Loucy (cell line): ENCODE data around the gene IFNAR2.
A peak's percentile ranks its signal among the peaks of the same experiment; 100 is the strongest.

Experiments
- H2AFZ ChIP-seq: fragments of 200-600 bp; sonication (generic); 2 replicates; pipeline ENCODE4 v1.6.0; 2016; ENCODE audit warnings: antibody characterized with exemption, mild to moderate bottlenecking, low read length, moderate library complexity
- H3F3A ChIP-seq: fragments of 200-600 bp; 2 replicates; pipeline ENCODE4 v1.6.0; 2016; ENCODE audit warnings: antibody characterized with exemption, low read depth, mild to moderate bottlenecking
- H3K27me3 ChIP-seq: fragments of 200-600 bp; sonication (generic); 2 replicates; pipeline ENCODE4 v1.6.1; 2014; ENCODE audit warnings: low read length, mild to moderate bottlenecking; ENCODE audit not compliant: insufficient read depth, poor library complexity, severe bottlenecking
- H3K36me3 ChIP-seq: fragments of 200-600 bp; sonication (generic); 2 replicates; pipeline ENCODE4 v1.6.1; 2016; ENCODE audit warnings: low read length; ENCODE audit not compliant: insufficient read depth
- H3K4me1 ChIP-seq: fragments of 200-600 bp; sonication (generic); 2 replicates; pipeline ENCODE4 v1.5.1; 2014; ENCODE audit warnings: low read length, mild to moderate bottlenecking; ENCODE audit not compliant: insufficient read depth, poor library complexity, severe bottlenecking
- H3K4me2 ChIP-seq: fragments of 200-600 bp; sonication (generic); 2 replicates; pipeline ENCODE4 v1.6.0; 2014; ENCODE audit warnings: antibody characterized with exemption, low read length, low read depth, mild to moderate bottlenecking; ENCODE audit not compliant: poor library complexity, severe bottlenecking
- H3K4me3 ChIP-seq: fragments of 200-600 bp; sonication (generic); 2 replicates; pipeline ENCODE4 v1.5.1; 2014; ENCODE audit warnings: low read length, mild to moderate bottlenecking, mixed read lengths; ENCODE audit not compliant: poor library complexity, severe bottlenecking
- H3K79me2 ChIP-seq: fragments of 200-600 bp; sonication (generic); 2 replicates; pipeline ENCODE4 v1.6.1; 2014; ENCODE audit warnings: low read length; ENCODE audit not compliant: insufficient read depth
- H3K9ac ChIP-seq: fragments of 200-600 bp; sonication (generic); 2 replicates; pipeline ENCODE4 v1.6.0; 2014; ENCODE audit warnings: mild to moderate bottlenecking, low read depth, low read length, moderate library complexity; ENCODE audit not compliant: poor library complexity, severe bottlenecking
- H3K9me2 ChIP-seq: fragments of 200-600 bp; sonication (generic); replicated peaks from 2 replicates; pipeline ENCODE4 v1.6.1; 2016; ENCODE audit warnings: low read depth, low read length, mixed read lengths
- H3K9me3 ChIP-seq: fragments of 200-600 bp; sonication (generic); 2 replicates; pipeline ENCODE4 v1.6.1; 2014; ENCODE audit warnings: mild to moderate bottlenecking, antibody characterized with exemption, low read length, low read depth; ENCODE audit not compliant: insufficient read depth
- H4K20me1 ChIP-seq: fragments of 200-600 bp; sonication (generic); 2 replicates; pipeline ENCODE4 v1.6.0; 2014; ENCODE audit warnings: antibody characterized with exemption, low read length, mild to moderate bottlenecking; ENCODE audit not compliant: insufficient read depth, poor library complexity, severe bottlenecking
- CTCF ChIP-seq: fragments of 200-600 bp; sonication (generic); conservative IDR thresholded peaks from 2 replicates; pipeline ENCODE4 v1.5.1; 2014; ENCODE audit warnings: mild to moderate bottlenecking, antibody characterized with exemption, low read length
- EZH2phosphoT487 ChIP-seq: fragments of 200-600 bp; IDR thresholded peaks from 2 replicates; pipeline ENCODE4 v1.6.1; 2018; ENCODE audit warnings: antibody characterized with exemption, mild to moderate bottlenecking, moderate library complexity, borderline replicate concordance

Gene IFNAR2

DNA sequence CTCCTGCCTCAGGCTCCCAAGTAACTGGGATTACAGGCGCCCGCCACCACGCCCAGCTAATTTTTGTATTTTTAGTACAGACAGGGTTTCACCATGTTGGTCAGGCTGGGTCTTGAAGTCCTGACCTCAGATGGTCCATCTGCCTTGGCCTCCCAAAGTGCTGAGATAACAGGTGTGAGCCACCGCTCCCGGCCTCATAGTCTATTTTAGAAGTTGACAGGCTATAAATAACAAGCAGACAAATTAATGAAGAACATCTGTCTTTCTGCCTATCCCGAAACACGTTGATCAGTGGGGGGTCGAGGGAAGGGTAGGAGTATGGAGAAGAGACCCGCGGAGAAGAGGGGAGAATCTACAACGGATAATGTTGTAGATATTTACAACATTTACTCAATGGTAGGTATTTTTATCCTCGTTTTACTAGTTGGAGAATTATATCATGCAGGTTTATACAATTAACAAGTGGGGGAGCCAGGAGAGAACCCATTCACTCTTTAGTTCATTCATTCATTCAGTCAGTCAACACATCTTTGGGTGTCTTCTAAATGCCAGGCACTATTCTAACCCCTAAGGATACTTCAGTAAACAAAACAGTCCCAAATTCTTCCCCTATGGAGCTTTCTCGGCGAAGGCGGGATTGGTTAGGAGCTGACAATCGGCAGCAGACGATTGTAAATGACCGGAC is 497 bp upstream of the IFNAR2 start:
- H3K9me2 ChIP-seq: no peaks in the 10 kb centered on the region
- peak overlapping the region; percentile 97 for H3K9ac ChIP-seq
- TF ChIP-seq EZH2phosphoT487 (no peak), CTCF (no peak)

DNA sequence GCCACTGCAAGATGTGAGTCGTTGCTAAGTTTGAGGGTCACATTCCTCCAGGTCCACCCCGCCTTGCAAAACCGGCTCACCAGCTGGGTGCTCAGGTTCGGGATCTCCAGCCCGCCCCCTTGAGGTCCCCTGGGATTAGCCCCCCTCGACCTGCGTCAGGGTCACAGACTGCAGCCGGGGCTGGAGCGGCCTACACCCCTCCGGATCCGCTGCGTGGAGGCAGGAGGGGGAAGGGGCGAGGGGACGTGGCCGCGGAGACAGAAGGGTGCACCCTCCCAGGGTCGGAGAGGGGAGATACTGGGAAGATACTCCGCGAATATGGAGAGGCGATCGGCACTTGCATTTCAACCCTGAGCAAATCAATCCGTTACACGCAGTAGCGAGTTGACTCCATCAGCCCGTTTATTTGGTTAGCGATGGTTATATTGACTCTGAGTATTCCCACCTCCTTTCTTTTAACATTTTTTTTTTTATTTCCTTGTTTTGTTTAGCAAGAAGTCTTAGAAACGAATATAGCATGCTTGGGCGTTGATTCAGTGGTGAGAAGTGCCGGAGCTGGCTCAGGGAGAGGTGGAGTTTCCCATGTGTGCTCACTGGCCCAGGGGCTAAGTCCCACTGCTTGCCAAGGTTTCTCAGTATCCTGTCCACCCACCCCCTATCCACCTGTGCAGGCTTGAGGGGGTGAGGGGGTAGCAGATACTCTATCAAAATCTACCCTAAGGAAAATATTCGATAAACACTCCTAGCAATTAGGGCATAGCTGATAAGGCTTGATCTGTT is 997 bp downstream of the IFNAR2 start:
- H3K9ac ChIP-seq: peak overlapping the region; percentile 97
- H3F3A ChIP-seq: no peaks in the 10 kb centered on the region
- peaks cover 65% of the 10 kb centered on the region for H3K79me2 ChIP-seq
- H3K4me3 ChIP-seq: peak overlapping the region; percentile 95
- H3K4me2 ChIP-seq: peak overlapping the region; percentile 90
- H3K27me3 ChIP-seq: peaks cover 5% of the 10 kb centered on the region
- H3K36me3 ChIP-seq: no peaks in the 10 kb centered on the region; the same call in 1 of the 2 replicates
- peaks cover 48% of the 10 kb centered on the region for H3K4me1 ChIP-seq
- peaks cover 38% of the 10 kb centered on the region for H4K20me1 ChIP-seq
- TF ChIP-seq CTCF (peak; percentile 30; the same call in 1 of the 2 replicates), EZH2phosphoT487 (no peak)
- 0 out of 2 replicates have a peak overlapping the region, but pooled peaks have one; percentile 72 for H2AFZ ChIP-seq
- H3K9me3 ChIP-seq: no peaks in the 10 kb centered on the region
- H3K9me2 ChIP-seq: no peaks in the 10 kb centered on the region

More for the DNA sequence above, 497 bp upstream of the IFNAR2 start:
- Histone ChIP-seq H3K4me2 (peak overlapping the region; percentile 89), H3K4me1 (peaks cover 36% of the 10 kb centered on the region), H3K79me2 (peaks cover 51% of the 10 kb centered on the region), H4K20me1 (peaks cover 34% of the 10 kb centered on the region), H2AFZ (peak overlapping the region; percentile 91), H3K4me3 (peak overlapping the region; percentile 95), H3K36me3 (no peaks in the 10 kb centered on the region; the same call in 1 of the 2 replicates), H3K9me3 (no peaks in the 10 kb centered on the region), H3F3A (no peaks in the 10 kb centered on the region), H3K27me3 (peaks cover 5% of the 10 kb centered on the region)

GRCh38 chr21:33231526-33231925 is 1.8 kb downstream of the IFNAR2 start:
- Histone ChIP-seq H3K9ac (peak overlapping the region; percentile 97), H4K20me1 (peaks cover 44% of the 10 kb centered on the region), H3K36me3 (no peaks in the 10 kb centered on the region; the same call in 1 of the 2 replicates), H3K9me2 (no peaks in the 10 kb centered on the region), H2AFZ (no peak overlapping the region), H3F3A (no peaks in the 10 kb centered on the region), H3K9me3 (no peaks in the 10 kb centered on the region), H3K79me2 (peaks cover 73% of the 10 kb centered on the region), H3K4me3 (peak overlapping the region; percentile 95), H3K4me2 (peak overlapping the region; percentile 90), H3K4me1 (peaks cover 55% of the 10 kb centered on the region), H3K27me3 (peaks cover 5% of the 10 kb centered on the region)
- no peak for TF ChIP-seq EZH2phosphoT487
